Spleen (tissue), 7 donors: ENCODE measurements around the gene ANO1.

Experiments used
- CTCF ChIP-seq, 11 experiments: fragments of 200-600 bp in 7 of 11; fragments of 450-650 bp in 4 of 11; sonication (generic) in 4 of 11; IDR thresholded peaks in 8 of 11; conservative IDR thresholded peaks in 3 of 11; 1 replicate in 7 of 11; 2 replicates in 4 of 11; pipeline versions ENCODE4 v1.4.0 to v1.8.0; 2016 to 2021; ENCODE audit warnings: antibody characterized with exemption in 11 of 11, inconsistent platforms in 4 of 11, mild to moderate bottlenecking in 1 of 11
- POLR2A ChIP-seq, 3 donors: fragments of 450-650 bp; IDR thresholded peaks; one replicate each; pipeline ENCODE4 v1.5.1; 2017; ENCODE audit warnings: antibody characterized with exemption in 3 of 3, mild to moderate bottlenecking in 1 of 3
- donor health status: DM: no; HTN: no; CAD: no; lungs with moderate emphysema.
- donor health status: DM: no; HTN: no; CAD: no.
- donor health status: DM: no; HTN: no; CAD: no.

- no peak for TF ChIP-seq CTCF (IDR thresholded peaks at IDR 0.05 in 8 of 11, conservative IDR thresholded peaks at IDR 0.05 in 3 of 11)
- TF ChIP-seq POLR2A (IDR thresholded peaks at IDR 0.05) = no peak
Observed at GRCh38 chr11:70095541-70096252, 17.6 kb downstream of the ANO1 start.
